H1 (cell line): Measurements from ENCODE around the gene POLR2A. TPM values are rescaled to one million over a fixed set of nuclear protein-coding genes. Genes with fewer than 3 reads are reported as not detected.

Experiments
- CREB1 ChIP-seq: IDR thresholded peaks from 2 replicates; pipeline ENCODE4 v1.6.1; 2012; ENCODE audit warnings: inconsistent platforms
- NANOG ChIP-seq: IDR thresholded peaks from 2 replicates; pipeline ENCODE4 v1.6.1; 2011; ENCODE audit warnings: low read length, low read depth, mild to moderate bottlenecking, inconsistent platforms; ENCODE audit not compliant: insufficient read depth, poor library complexity, severe bottlenecking
- polyA plus RNA-seq, 7 experiments: library from polyadenylated mRNA; depleted of rRNA in 3 of 7; stranded (reverse) in 5 of 7; unstranded in 2 of 7; fragments of >200 nt in 5 of 7; fragments of 200-250 nt in 2 of 7; gene quantifications; 1 replicate in 5 of 7; 2 replicates in 1 of 7; 4 replicates in 1 of 7; pipeline versions ENCODE4 v1.2.1 to v1.2.3, GENCODE V29; 2011 to 2013; ENCODE audit warnings: missing spikeins in 2 of 7, mixed read lengths in 2 of 7
- total RNA-seq: library from RNA; stranded (reverse); fragmentation: NEBNext Ultra II Directional; extraction: Animal tissue kit (Norgen Biotek cat#: 25700); gene quantifications from 2 replicates; pipeline ENCODE4 v1.2.1, GENCODE V29; 2021
- TF ChIP-seq, protein P1 (sequence below): fragments of 300-600 bp; sonication (generic); IDR thresholded peaks from 2 replicates; pipeline ENCODE4 v1.7.1; 2012; ENCODE audit warnings: low read length, moderate library complexity, mild to moderate bottlenecking, inconsistent platforms; ENCODE audit not compliant: insufficient replicate concordance

POLR2A gene
- total and polyA plus RNA-seq, 2 of the 8 experiments (the other 6 are each of a cell fraction or from before 2014, with no cell fraction given) = 26.8 to 150 TPM

DNA sequence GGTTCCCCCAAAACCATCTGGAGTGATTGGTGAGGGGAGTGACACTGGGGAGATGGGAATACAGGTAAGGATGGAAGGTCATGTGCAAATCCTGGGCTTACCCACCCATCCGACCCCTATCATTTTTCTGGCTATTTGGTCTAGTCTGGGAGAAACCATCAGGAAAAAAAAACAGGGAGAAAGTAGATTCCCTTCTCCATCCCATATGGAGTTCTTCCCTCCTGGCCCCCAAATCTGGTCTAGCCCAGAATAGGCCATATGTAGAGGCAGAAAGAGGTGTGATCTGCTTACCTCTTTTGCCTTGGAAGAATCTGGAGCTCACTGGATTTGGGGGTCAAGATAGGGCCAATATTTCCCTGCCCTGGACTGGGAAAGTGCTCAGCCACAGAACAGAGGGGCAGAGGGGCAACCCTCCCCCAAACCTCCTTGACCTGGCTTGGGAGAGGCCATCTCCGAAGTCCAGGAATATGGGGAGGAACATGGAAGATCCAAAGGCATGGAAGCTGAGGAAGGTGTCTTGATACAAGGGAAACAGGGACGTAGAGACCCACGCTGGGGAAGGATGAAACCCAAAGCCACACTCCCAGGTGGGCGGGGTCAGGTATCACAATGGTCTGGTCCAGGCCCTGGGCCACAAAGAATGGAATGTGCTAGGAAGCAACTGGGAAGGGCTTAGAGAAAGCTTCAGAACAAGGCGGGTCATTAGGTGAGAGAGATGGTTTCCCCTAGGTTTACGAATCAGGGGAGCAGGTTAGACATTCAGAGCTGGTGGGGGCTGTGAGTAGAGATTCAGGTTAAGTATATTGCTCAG is 23.1 kb upstream of the POLR2A start (continued):
- no peak for TF ChIP-seq NANOG
- TF ChIP-seq CREB1 = no peak
- TF ChIP-seq, protein P1, sequence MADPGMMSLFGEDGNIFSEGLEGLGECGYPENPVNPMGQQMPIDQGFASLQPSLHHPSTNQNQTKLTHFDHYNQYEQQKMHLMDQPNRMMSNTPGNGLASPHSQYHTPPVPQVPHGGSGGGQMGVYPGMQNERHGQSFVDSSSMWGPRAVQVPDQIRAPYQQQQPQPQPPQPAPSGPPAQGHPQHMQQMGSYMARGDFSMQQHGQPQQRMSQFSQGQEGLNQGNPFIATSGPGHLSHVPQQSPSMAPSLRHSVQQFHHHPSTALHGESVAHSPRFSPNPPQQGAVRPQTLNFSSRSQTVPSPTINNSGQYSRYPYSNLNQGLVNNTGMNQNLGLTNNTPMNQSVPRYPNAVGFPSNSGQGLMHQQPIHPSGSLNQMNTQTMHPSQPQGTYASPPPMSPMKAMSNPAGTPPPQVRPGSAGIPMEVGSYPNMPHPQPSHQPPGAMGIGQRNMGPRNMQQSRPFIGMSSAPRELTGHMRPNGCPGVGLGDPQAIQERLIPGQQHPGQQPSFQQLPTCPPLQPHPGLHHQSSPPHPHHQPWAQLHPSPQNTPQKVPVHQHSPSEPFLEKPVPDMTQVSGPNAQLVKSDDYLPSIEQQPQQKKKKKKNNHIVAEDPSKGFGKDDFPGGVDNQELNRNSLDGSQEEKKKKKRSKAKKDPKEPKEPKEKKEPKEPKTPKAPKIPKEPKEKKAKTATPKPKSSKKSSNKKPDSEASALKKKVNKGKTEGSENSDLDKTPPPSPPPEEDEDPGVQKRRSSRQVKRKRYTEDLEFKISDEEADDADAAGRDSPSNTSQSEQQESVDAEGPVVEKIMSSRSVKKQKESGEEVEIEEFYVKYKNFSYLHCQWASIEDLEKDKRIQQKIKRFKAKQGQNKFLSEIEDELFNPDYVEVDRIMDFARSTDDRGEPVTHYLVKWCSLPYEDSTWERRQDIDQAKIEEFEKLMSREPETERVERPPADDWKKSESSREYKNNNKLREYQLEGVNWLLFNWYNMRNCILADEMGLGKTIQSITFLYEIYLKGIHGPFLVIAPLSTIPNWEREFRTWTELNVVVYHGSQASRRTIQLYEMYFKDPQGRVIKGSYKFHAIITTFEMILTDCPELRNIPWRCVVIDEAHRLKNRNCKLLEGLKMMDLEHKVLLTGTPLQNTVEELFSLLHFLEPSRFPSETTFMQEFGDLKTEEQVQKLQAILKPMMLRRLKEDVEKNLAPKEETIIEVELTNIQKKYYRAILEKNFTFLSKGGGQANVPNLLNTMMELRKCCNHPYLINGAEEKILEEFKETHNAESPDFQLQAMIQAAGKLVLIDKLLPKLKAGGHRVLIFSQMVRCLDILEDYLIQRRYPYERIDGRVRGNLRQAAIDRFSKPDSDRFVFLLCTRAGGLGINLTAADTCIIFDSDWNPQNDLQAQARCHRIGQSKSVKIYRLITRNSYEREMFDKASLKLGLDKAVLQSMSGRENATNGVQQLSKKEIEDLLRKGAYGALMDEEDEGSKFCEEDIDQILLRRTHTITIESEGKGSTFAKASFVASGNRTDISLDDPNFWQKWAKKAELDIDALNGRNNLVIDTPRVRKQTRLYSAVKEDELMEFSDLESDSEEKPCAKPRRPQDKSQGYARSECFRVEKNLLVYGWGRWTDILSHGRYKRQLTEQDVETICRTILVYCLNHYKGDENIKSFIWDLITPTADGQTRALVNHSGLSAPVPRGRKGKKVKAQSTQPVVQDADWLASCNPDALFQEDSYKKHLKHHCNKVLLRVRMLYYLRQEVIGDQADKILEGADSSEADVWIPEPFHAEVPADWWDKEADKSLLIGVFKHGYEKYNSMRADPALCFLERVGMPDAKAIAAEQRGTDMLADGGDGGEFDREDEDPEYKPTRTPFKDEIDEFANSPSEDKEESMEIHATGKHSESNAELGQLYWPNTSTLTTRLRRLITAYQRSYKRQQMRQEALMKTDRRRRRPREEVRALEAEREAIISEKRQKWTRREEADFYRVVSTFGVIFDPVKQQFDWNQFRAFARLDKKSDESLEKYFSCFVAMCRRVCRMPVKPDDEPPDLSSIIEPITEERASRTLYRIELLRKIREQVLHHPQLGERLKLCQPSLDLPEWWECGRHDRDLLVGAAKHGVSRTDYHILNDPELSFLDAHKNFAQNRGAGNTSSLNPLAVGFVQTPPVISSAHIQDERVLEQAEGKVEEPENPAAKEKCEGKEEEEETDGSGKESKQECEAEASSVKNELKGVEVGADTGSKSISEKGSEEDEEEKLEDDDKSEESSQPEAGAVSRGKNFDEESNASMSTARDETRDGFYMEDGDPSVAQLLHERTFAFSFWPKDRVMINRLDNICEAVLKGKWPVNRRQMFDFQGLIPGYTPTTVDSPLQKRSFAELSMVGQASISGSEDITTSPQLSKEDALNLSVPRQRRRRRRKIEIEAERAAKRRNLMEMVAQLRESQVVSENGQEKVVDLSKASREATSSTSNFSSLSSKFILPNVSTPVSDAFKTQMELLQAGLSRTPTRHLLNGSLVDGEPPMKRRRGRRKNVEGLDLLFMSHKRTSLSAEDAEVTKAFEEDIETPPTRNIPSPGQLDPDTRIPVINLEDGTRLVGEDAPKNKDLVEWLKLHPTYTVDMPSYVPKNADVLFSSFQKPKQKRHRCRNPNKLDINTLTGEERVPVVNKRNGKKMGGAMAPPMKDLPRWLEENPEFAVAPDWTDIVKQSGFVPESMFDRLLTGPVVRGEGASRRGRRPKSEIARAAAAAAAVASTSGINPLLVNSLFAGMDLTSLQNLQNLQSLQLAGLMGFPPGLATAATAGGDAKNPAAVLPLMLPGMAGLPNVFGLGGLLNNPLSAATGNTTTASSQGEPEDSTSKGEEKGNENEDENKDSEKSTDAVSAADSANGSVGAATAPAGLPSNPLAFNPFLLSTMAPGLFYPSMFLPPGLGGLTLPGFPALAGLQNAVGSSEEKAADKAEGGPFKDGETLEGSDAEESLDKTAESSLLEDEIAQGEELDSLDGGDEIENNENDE = no peak
